Measurements from ENCODE around the gene PRKCG. TPM values are rescaled to one million over a fixed set of nuclear protein-coding genes. Genes with fewer than 3 reads are reported as not detected.
A peak's percentile ranks its signal among the peaks of the same experiment; 100 is the strongest.
"Not testable (repeated sequence)": the region's sequence is repeated elsewhere in the genome, so short reads cannot be mapped to it uniquely, and the experiment has no call there.

Gene PRKCG
- 0.09 TPM for total RNA-seq

GRCh38 chr19:53881482-53882390 is at the start of gene PRKCG:
Gene PRKCG (plus strand): TSS chr19:53882197. CDS start chr19:53882495, 298 bp downstream.
- DNase-seq (ENCODE audit: low spot score) = no peak

GRCh38 chr19:53832861-53833260 is 49.1 kb upstream of the PRKCG start:
- not testable (repeated sequence) for DNase-seq (ENCODE audit: low spot score)

- DNase-seq (ENCODE audit: low spot score) = not testable (repeated sequence)
These were observed 43.6 kb upstream of the PRKCG start for GRCh38 chr19:53838446-53838845.

- DNase-seq (ENCODE audit: low spot score) = not testable (repeated sequence)
These were observed 41.8 kb upstream of the PRKCG start for GRCh38 chr19:53840241-53840640.

GRCh38 chr19:53840914-53841313 is 41.1 kb upstream of the PRKCG start:
- DNase-seq (ENCODE audit: low spot score) = not testable (repeated sequence)

- DNase-seq (ENCODE audit: low spot score) = no peak
These were observed 37.1 kb upstream of the PRKCG start for GRCh38 chr19:53844849-53845246.

GRCh38 chr19:53847555-53847954 is 34.4 kb upstream of the PRKCG start:
- no peak for DNase-seq (ENCODE audit: low spot score)

GRCh38 chr19:53849237-53849676 is 32.7 kb upstream of the PRKCG start:
- DNase-seq (ENCODE audit: low spot score) = no peak

- no peak for DNase-seq (ENCODE audit: low spot score)
These were observed 28.3 kb upstream of the PRKCG start for GRCh38 chr19:53853707-53854106.

GRCh38 chr19:53864308-53864836 is 17.6 kb upstream of the PRKCG start:
- peak; percentile 42 for DNase-seq (ENCODE audit: low spot score)

GRCh38 chr19:53865523-53865917 is 16.5 kb upstream of the PRKCG start:
- no peak for DNase-seq (ENCODE audit: low spot score)

- peak; percentile 48 for DNase-seq (ENCODE audit: low spot score)
These were observed 15.8 kb upstream of the PRKCG start for GRCh38 chr19:53865918-53866864.

- DNase-seq (ENCODE audit: low spot score) = no peak
These were observed 15.2 kb upstream of the PRKCG start for GRCh38 chr19:53866865-53867224.

GRCh38 chr19:53867225-53868090 is 14.5 kb upstream of the PRKCG start, which contains the start of gene MYADM:
Gene MYADM (plus strand): TSS chr19:53867883. CDS start chr19:53873530, 5,647 bp downstream.
- DNase-seq (ENCODE audit: low spot score) = peak; percentile 99

- no peak for DNase-seq (ENCODE audit: low spot score)
These were observed 13.7 kb upstream of the PRKCG start for GRCh38 chr19:53868091-53868891.

- DNase-seq (ENCODE audit: low spot score) = peak; percentile 87
These were observed 12.8 kb upstream of the PRKCG start for GRCh38 chr19:53868892-53869804.

- DNase-seq (ENCODE audit: low spot score) = not testable (repeated sequence)
These were observed 12.1 kb upstream of the PRKCG start for GRCh38 chr19:53869805-53870484.

- DNase-seq (ENCODE audit: low spot score) = peak; percentile 38
These were observed 11.5 kb upstream of the PRKCG start for GRCh38 chr19:53870485-53870844.

Measured in mucosa of gallbladder (tissue), 1 donor.